Liver (tissue), 3 donors: ENCODE measurements around the gene MAP3K4.

ENCODE experiments used
- EGR1 ChIP-seq, 2 donors: IDR thresholded peaks; 2 replicates each; pipeline ENCODE4 v1.6.1; 2016 to 2018; ENCODE audit warnings: antibody characterized with exemption in 2 of 2, low read depth in 2 of 2
- JUND ChIP-seq, 2 donors: IDR thresholded peaks; 2 replicates each; pipeline ENCODE4 v1.6.1; 2016; ENCODE audit warnings: antibody characterized with exemption in 2 of 2
- RAD21 ChIP-seq, 2 donors: IDR thresholded peaks; 2 replicates each; pipeline ENCODE4 v1.6.1; 2016; ENCODE audit warnings: antibody characterized with exemption in 2 of 2, mild to moderate bottlenecking in 2 of 2
- TAF1 ChIP-seq: conservative IDR thresholded peaks from 2 replicates; pipeline ENCODE4 v1.6.1; 2016; ENCODE audit warnings: antibody characterized with exemption, mild to moderate bottlenecking
- TF ChIP-seq, protein P1 (sequence below): IDR thresholded peaks from 2 replicates; pipeline ENCODE4 v1.6.1; 2016; ENCODE audit warnings: antibody characterized with exemption
- TF ChIP-seq, protein P2 (sequence below): fragments of 150-350 bp; IDR thresholded peaks from 2 replicates; pipeline ENCODE4 v1.5.1; 2017; ENCODE audit warnings: improper control_type of control experiment, low read depth, low read length; ENCODE audit not compliant: missing input control
- TF ChIP-seq, protein P3 (sequence below): IDR thresholded peaks from 2 replicates; pipeline ENCODE4 v1.6.1; 2016; ENCODE audit warnings: antibody characterized with exemption, mild to moderate bottlenecking
- TF ChIP-seq, protein P4 (sequence below): IDR thresholded peaks from 2 replicates; pipeline ENCODE4 v1.6.1; 2016; ENCODE audit warnings: antibody characterized with exemption
- TF ChIP-seq, protein P5 (sequence below): IDR thresholded peaks from 2 replicates; pipeline ENCODE4 v1.6.1; 2016; ENCODE audit warnings: antibody characterized with exemption
- donor health status: healthy.
- donor health status: healthy.

DNA sequence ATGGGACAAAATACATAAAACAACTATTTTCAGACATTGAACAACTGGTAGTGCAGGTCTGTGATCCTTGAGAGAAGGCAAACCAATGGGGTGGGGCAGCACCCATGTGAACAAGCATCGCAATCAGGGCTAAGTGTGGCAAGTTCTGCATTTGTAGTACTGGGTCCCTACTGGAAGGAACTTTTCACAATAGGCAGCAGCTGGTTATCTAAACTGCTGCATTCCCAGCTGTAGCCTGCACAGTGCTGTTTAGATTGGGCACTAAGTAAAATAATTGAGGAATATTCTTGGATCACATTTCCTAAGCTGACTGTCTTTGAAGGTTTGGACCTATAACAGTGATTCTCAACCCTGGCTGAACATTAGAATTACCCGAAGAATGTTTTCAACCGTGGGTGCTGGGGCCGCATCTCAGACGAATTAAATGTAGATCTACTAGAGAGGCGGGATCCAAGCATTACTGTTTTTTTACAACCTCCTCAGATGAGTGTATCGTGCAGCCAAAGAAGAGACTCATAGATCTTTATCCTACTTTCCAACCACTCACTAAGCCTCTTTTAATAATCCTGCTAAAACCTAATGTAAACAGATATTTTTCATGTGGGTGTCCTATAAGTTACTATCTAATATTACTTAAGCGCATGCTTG, 12.4 kb upstream of the MAP3K4 start:
- TF ChIP-seq, protein P1, sequence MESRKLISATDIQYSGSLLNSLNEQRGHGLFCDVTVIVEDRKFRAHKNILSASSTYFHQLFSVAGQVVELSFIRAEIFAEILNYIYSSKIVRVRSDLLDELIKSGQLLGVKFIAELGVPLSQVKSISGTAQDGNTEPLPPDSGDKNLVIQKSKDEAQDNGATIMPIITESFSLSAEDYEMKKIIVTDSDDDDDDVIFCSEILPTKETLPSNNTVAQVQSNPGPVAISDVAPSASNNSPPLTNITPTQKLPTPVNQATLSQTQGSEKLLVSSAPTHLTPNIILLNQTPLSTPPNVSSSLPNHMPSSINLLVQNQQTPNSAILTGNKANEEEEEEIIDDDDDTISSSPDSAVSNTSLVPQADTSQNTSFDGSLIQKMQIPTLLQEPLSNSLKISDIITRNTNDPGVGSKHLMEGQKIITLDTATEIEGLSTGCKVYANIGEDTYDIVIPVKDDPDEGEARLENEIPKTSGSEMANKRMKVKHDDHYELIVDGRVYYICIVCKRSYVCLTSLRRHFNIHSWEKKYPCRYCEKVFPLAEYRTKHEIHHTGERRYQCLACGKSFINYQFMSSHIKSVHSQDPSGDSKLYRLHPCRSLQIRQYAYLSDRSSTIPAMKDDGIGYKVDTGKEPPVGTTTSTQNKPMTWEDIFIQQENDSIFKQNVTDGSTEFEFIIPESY, result no peak
- TF ChIP-seq, protein P2, sequence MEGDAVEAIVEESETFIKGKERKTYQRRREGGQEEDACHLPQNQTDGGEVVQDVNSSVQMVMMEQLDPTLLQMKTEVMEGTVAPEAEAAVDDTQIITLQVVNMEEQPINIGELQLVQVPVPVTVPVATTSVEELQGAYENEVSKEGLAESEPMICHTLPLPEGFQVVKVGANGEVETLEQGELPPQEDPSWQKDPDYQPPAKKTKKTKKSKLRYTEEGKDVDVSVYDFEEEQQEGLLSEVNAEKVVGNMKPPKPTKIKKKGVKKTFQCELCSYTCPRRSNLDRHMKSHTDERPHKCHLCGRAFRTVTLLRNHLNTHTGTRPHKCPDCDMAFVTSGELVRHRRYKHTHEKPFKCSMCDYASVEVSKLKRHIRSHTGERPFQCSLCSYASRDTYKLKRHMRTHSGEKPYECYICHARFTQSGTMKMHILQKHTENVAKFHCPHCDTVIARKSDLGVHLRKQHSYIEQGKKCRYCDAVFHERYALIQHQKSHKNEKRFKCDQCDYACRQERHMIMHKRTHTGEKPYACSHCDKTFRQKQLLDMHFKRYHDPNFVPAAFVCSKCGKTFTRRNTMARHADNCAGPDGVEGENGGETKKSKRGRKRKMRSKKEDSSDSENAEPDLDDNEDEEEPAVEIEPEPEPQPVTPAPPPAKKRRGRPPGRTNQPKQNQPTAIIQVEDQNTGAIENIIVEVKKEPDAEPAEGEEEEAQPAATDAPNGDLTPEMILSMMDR, result no peak
- TF ChIP-seq TAF1 (no peak), RAD21 (IDR thresholded peaks at IDR 0.05) (no peak), EGR1 (IDR thresholded peaks at IDR 0.05; ENCODE audit: low read depth in 2 of 2) (no peak), JUND (IDR thresholded peaks at IDR 0.05) (no peak)
- TF ChIP-seq, protein P3, sequence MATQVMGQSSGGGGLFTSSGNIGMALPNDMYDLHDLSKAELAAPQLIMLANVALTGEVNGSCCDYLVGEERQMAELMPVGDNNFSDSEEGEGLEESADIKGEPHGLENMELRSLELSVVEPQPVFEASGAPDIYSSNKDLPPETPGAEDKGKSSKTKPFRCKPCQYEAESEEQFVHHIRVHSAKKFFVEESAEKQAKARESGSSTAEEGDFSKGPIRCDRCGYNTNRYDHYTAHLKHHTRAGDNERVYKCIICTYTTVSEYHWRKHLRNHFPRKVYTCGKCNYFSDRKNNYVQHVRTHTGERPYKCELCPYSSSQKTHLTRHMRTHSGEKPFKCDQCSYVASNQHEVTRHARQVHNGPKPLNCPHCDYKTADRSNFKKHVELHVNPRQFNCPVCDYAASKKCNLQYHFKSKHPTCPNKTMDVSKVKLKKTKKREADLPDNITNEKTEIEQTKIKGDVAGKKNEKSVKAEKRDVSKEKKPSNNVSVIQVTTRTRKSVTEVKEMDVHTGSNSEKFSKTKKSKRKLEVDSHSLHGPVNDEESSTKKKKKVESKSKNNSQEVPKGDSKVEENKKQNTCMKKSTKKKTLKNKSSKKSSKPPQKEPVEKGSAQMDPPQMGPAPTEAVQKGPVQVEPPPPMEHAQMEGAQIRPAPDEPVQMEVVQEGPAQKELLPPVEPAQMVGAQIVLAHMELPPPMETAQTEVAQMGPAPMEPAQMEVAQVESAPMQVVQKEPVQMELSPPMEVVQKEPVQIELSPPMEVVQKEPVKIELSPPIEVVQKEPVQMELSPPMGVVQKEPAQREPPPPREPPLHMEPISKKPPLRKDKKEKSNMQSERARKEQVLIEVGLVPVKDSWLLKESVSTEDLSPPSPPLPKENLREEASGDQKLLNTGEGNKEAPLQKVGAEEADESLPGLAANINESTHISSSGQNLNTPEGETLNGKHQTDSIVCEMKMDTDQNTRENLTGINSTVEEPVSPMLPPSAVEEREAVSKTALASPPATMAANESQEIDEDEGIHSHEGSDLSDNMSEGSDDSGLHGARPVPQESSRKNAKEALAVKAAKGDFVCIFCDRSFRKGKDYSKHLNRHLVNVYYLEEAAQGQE, result no peak
- TF ChIP-seq, protein P4, sequence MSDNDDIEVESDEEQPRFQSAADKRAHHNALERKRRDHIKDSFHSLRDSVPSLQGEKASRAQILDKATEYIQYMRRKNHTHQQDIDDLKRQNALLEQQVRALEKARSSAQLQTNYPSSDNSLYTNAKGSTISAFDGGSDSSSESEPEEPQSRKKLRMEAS, result no peak
- TF ChIP-seq, protein P5, sequence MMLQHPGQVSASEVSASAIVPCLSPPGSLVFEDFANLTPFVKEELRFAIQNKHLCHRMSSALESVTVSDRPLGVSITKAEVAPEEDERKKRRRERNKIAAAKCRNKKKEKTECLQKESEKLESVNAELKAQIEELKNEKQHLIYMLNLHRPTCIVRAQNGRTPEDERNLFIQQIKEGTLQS, result no peak
